H9 (cell line): ENCODE data around the gene GHR. TPM values are rescaled to one million over a fixed set of nuclear protein-coding genes. Genes with fewer than 3 reads are reported as not detected.

Experiments
- DNase-seq: peaks from one replicate; pipeline ENCODE4 v3.0.0-alpha.2; 2017
- H2AFZ ChIP-seq: one replicate; pipeline ENCODE4 v1.6.1; 2013; ENCODE audit warnings: mild to moderate bottlenecking, low read length, control low read depth, moderate library complexity
- H2AK5ac ChIP-seq: 2 replicates; pipeline ENCODE4 v1.6.1; 2013; ENCODE audit warnings: low read length, control low read depth, mixed read lengths; ENCODE audit not compliant: insufficient read length
- H2BK120ac ChIP-seq: one replicate; pipeline ENCODE4 v1.6.1; 2013; ENCODE audit warnings: low read depth, mild to moderate bottlenecking, low read length, control low read depth, inconsistent platforms; ENCODE audit not compliant: poor library complexity, severe bottlenecking
- H2BK12ac ChIP-seq: 2 replicates; pipeline ENCODE4 v1.6.1; 2013; ENCODE audit warnings: low read length, control low read depth, mixed read lengths, low read depth; ENCODE audit not compliant: insufficient read length
- H2BK15ac ChIP-seq: 2 replicates; pipeline ENCODE4 v1.6.1; 2013; ENCODE audit warnings: low read depth, low read length, control low read depth
- H2BK20ac ChIP-seq: one replicate; pipeline ENCODE4 v1.6.1; 2013; ENCODE audit warnings: low read depth, mild to moderate bottlenecking, low read length, control low read depth, inconsistent platforms; ENCODE audit not compliant: poor library complexity, severe bottlenecking
- H2BK5ac ChIP-seq: 2 replicates; pipeline ENCODE4 v1.6.1; 2013; ENCODE audit warnings: low read length, control low read depth, mixed read lengths; ENCODE audit not compliant: insufficient read length
- H3K14ac ChIP-seq: 2 replicates; pipeline ENCODE4 v1.6.1; 2013; ENCODE audit warnings: low read length, control low read depth; ENCODE audit not compliant: insufficient read depth
- H3K18ac ChIP-seq: 2 replicates; pipeline ENCODE4 v1.6.1; 2013; ENCODE audit warnings: low read depth, mild to moderate bottlenecking, mixed read lengths, low read length, control low read depth; ENCODE audit not compliant: insufficient read length
- H3K23ac ChIP-seq: 2 replicates; pipeline ENCODE4 v1.6.1; 2013; ENCODE audit warnings: low read length, control low read depth, mixed read lengths, low read depth; ENCODE audit not compliant: insufficient read length
- H3K23me2 ChIP-seq: 2 replicates; pipeline ENCODE4 v1.6.1; 2013; ENCODE audit warnings: low read depth, mild to moderate bottlenecking, mixed read lengths, low read length, control low read depth; ENCODE audit not compliant: insufficient read length, poor library complexity, severe bottlenecking
- H3K27ac ChIP-seq: 2 replicates; pipeline ENCODE4 v1.5.1; 2013; ENCODE audit warnings: low read length, control low read depth, mixed read lengths, low read depth; ENCODE audit not compliant: insufficient read length
- H3K27me3 ChIP-seq: 2 replicates; pipeline ENCODE4 v1.6.1; 2013; ENCODE audit warnings: low read length, control low read depth, inconsistent platforms; ENCODE audit not compliant: insufficient read depth
- H3K4ac ChIP-seq: 2 replicates; pipeline ENCODE4 v1.6.1; 2013; ENCODE audit warnings: low read depth, mild to moderate bottlenecking, control low read depth, inconsistent platforms, low read length, moderate library complexity
- H3K4me1 ChIP-seq: 2 replicates; pipeline ENCODE4 v1.6.1; 2013; ENCODE audit warnings: low read length, control low read depth, inconsistent platforms; ENCODE audit not compliant: insufficient read depth
- H3K4me2 ChIP-seq: 2 replicates; pipeline ENCODE4 v1.6.1; 2013; ENCODE audit warnings: low read length, control low read depth, mixed read lengths; ENCODE audit not compliant: insufficient read length, insufficient read depth
- H3K56ac ChIP-seq: 2 replicates; pipeline ENCODE4 v1.6.1; 2013; ENCODE audit warnings: low read depth, mild to moderate bottlenecking, mixed read lengths, low read length, control low read depth; ENCODE audit not compliant: insufficient read length
- H3K79me1 ChIP-seq: 2 replicates; pipeline ENCODE4 v1.6.1; 2013; ENCODE audit warnings: low read depth, mild to moderate bottlenecking, moderate library complexity, low read length, control low read depth, inconsistent platforms; ENCODE audit not compliant: insufficient read depth, poor library complexity, severe bottlenecking
- H3K79me2 ChIP-seq: 2 replicates; pipeline ENCODE4 v1.6.1; 2013; ENCODE audit warnings: low read length, control low read depth, inconsistent platforms; ENCODE audit not compliant: insufficient read depth
- H3K9ac ChIP-seq: 2 replicates; pipeline ENCODE4 v1.6.1; 2013; ENCODE audit warnings: low read length, control low read depth, mixed read lengths; ENCODE audit not compliant: insufficient read length; ENCODE audit errors: extremely low read depth
- H3K9me3 ChIP-seq: one replicate; pipeline ENCODE4 v1.6.1; 2013; ENCODE audit warnings: low read depth, low read length, inconsistent platforms; ENCODE audit not compliant: control insufficient read depth
- H3T11ph ChIP-seq: one replicate; pipeline ENCODE4 v1.6.1; 2013; ENCODE audit warnings: mild to moderate bottlenecking, low read length, control low read depth, inconsistent platforms
- H4K20me1 ChIP-seq: one replicate; pipeline ENCODE4 v1.6.1; 2013; ENCODE audit not compliant: control insufficient read depth, insufficient read length, insufficient read depth
- H4K5ac ChIP-seq: 2 replicates; pipeline ENCODE4 v1.6.1; 2013; ENCODE audit warnings: low read depth, mild to moderate bottlenecking, mixed read lengths, low read length, control low read depth; ENCODE audit not compliant: insufficient read length
- H4K8ac ChIP-seq: replicated peaks from 2 replicates; pipeline ENCODE4 v1.6.1; 2013; ENCODE audit warnings: low read length, control low read depth, mixed read lengths, low read depth; ENCODE audit not compliant: insufficient read length
- H4K91ac ChIP-seq: 2 replicates; pipeline ENCODE4 v1.6.1; 2013; ENCODE audit warnings: low read depth, mild to moderate bottlenecking, moderate library complexity, mixed read lengths, low read length, control low read depth; ENCODE audit not compliant: insufficient read length
- H3K27ac Mint-ChIP-seq, 3 experiments: 2 replicates in 2 of 3; 3 replicates in 1 of 3; pipeline ENCODE4 v1.8.0; 2020 to 2021; ENCODE audit warnings: mixed read lengths in 3 of 3, mild to moderate bottlenecking in 1 of 3, moderate library complexity in 1 of 3
- H3K27me3 Mint-ChIP-seq: 2 replicates; pipeline ENCODE4 v1.8.0; 2021; ENCODE audit warnings: low read depth, mild to moderate bottlenecking, moderate library complexity, mixed read lengths
- H3K36me3 Mint-ChIP-seq, 3 experiments: 2 replicates in 2 of 3; 3 replicates in 1 of 3; pipeline ENCODE4 v1.8.0; 2020 to 2021; ENCODE audit warnings: low read depth in 3 of 3, mixed read lengths in 3 of 3; ENCODE audit not compliant: insufficient read depth in 1 of 3
- H3K4me1 Mint-ChIP-seq, 2 experiments: 2 replicates each; pipeline ENCODE4 v1.8.0; 2020; ENCODE audit warnings: mixed read lengths in 2 of 2
- H3K4me3 Mint-ChIP-seq, 2 experiments: 2 replicates in 1 of 2; 3 replicates in 1 of 2; pipeline ENCODE4 v1.8.0; 2020 to 2021; ENCODE audit warnings: mild to moderate bottlenecking in 2 of 2, mixed read lengths in 2 of 2, moderate library complexity in 1 of 2
- H3K9me3 Mint-ChIP-seq, 2 experiments: 2 replicates in 1 of 2; 3 replicates in 1 of 2; pipeline ENCODE4 v1.8.0; 2020; ENCODE audit warnings: mild to moderate bottlenecking in 2 of 2, mixed read lengths in 2 of 2, moderate library complexity in 1 of 2
- CTCF ChIP-seq: fragments of 200-600 bp; sonication (generic); conservative IDR thresholded peaks from 3 replicates; pipeline ENCODE4 v1.8.0; 2021; ENCODE audit warnings: antibody characterized with exemption, mild to moderate bottlenecking
- WGBS: extraction: QIAGEN DNeasy Blood & Tissue Kit; methylation state at CpG from one replicate; pipeline ENCODE4 v1.1.7; 2013; ENCODE audit warnings: missing lambda C conversion rate, low lambda C conversion rate, mixed read lengths; ENCODE audit not compliant: insufficient read length; ENCODE audit errors: extremely low coverage; 5-methylcytosine and 5-hydroxymethylcytosine counted together
- total RNA-seq: library from RNA; stranded (reverse); gene quantifications from 2 replicates; pipeline ENCODE4 v1.2.1, GENCODE V29; 2021

GHR gene
- total RNA-seq, 1 experiment from 2014 or later, result 0.20 TPM

- H3K56ac ChIP-seq, result no peak overlapping the region
- no peaks in the 10 kb centered on the region for H3K27me3 ChIP-seq
- no peaks in the 10 kb centered on the region for H4K20me1 ChIP-seq
- TF ChIP-seq CTCF, result no peak
- H3K4me2 ChIP-seq, result no peak overlapping the region
- no peaks in the 10 kb centered on the region for H3K36me3 Mint-ChIP-seq
- no peak overlapping the region for H3K9ac ChIP-seq
- H3K4ac ChIP-seq, result no peak overlapping the region
- H3K9me3 Mint-ChIP-seq, result no peaks in the 10 kb centered on the region
- no peak overlapping the region for H2BK12ac ChIP-seq
- no peak overlapping the region for H4K8ac ChIP-seq
- H3K9me3 ChIP-seq, result no peaks in the 10 kb centered on the region
- WGBS, result no CpG with 5 or more reads among the region's 1 CpG
- H3K4me1 ChIP-seq, result no peaks in the 10 kb centered on the region
- H3K27me3 Mint-ChIP-seq, result no peaks in the 10 kb centered on the region
- no peak overlapping the region for H3K14ac ChIP-seq
- no peak overlapping the region for H3K18ac ChIP-seq
- H2AK5ac ChIP-seq, result no peak overlapping the region
- no peak for DNase-seq
- H3K79me1 ChIP-seq, result no peaks in the 10 kb centered on the region
- no peak overlapping the region for H4K5ac ChIP-seq
- no peak overlapping the region for H2BK120ac ChIP-seq
- no peak overlapping the region for H2BK5ac ChIP-seq
- no peak overlapping the region for H3K23ac ChIP-seq
- no peak overlapping the region for H3K27ac Mint-ChIP-seq
- no peak overlapping the region for H2BK20ac ChIP-seq
- H3K79me2 ChIP-seq, result no peaks in the 10 kb centered on the region
- no peak overlapping the region for H4K91ac ChIP-seq
- H2AFZ ChIP-seq, result no peak overlapping the region
- H3K27ac ChIP-seq, result no peak overlapping the region
- H3T11ph ChIP-seq, result no peak overlapping the region
- no peak overlapping the region for H3K4me3 Mint-ChIP-seq
- no peaks in the 10 kb centered on the region for H3K4me1 Mint-ChIP-seq
- no peak overlapping the region for H2BK15ac ChIP-seq
- no peaks in the 10 kb centered on the region for H3K23me2 ChIP-seq
Measured at GRCh38 chr5:42648915-42649314, 225.7 kb downstream of the GHR start.
